ENCODE results near the gene BMP2.

DNA sequence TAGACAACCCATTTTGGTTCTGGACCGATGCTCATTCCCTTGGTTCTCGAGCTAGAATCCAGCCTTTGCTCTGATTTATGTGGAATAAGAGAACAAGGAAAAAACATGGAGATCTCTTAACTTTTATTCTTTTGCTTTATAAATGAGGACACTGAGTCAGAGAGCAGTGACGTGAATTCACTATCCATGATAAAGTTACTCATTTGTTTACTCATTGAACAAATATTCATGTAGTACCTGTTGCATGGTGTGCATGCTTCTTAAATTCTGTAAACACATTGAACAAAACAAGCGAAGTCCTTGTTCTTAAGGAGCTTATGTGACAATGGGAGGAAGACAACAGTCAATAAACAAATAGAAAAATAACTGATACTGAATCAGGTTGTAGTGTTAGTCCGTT, 56.9 kb downstream of the BMP2 start:
- TF ChIP-seq, protein P1, sequence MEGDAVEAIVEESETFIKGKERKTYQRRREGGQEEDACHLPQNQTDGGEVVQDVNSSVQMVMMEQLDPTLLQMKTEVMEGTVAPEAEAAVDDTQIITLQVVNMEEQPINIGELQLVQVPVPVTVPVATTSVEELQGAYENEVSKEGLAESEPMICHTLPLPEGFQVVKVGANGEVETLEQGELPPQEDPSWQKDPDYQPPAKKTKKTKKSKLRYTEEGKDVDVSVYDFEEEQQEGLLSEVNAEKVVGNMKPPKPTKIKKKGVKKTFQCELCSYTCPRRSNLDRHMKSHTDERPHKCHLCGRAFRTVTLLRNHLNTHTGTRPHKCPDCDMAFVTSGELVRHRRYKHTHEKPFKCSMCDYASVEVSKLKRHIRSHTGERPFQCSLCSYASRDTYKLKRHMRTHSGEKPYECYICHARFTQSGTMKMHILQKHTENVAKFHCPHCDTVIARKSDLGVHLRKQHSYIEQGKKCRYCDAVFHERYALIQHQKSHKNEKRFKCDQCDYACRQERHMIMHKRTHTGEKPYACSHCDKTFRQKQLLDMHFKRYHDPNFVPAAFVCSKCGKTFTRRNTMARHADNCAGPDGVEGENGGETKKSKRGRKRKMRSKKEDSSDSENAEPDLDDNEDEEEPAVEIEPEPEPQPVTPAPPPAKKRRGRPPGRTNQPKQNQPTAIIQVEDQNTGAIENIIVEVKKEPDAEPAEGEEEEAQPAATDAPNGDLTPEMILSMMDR (conservative IDR thresholded peaks at IDR 0.05): no peak
- TF ChIP-seq EZH2 (IDR thresholded peaks at IDR 0.05; ENCODE audit: low read depth): no peak

Data from PC-9 (cell line).